Muscle of arm (tissue), 14 donors: ENCODE results near the gene TIAL1. TPM values are rescaled to one million over a fixed set of nuclear protein-coding genes. Genes with fewer than 3 reads are reported as not detected.
A peak's percentile ranks its signal among the peaks of the same experiment; 100 is the strongest.
"Not testable (repeated sequence)": the region's sequence is repeated elsewhere in the genome, so short reads cannot be mapped to it uniquely, and the experiment has no call there.

ENCODE experiments used
- DNase-seq: peaks from one replicate; pipeline ENCODE4 v3.0.0-alpha.2; 2013
- long read RNA-seq, 11 donors: transcript quantifications; one replicate each; lab custom pipeline, GENCODE V29; 2026
- polyA plus RNA-seq, 12 donors: library from polyadenylated mRNA; unstranded; fragments of 120-200 nt; gene quantifications; one replicate each; pipeline ENCODE4 v1.2.1, GENCODE V29; 2013; ENCODE audit not compliant: insufficient read length in 12 of 12

Gene TIAL1, protein sequence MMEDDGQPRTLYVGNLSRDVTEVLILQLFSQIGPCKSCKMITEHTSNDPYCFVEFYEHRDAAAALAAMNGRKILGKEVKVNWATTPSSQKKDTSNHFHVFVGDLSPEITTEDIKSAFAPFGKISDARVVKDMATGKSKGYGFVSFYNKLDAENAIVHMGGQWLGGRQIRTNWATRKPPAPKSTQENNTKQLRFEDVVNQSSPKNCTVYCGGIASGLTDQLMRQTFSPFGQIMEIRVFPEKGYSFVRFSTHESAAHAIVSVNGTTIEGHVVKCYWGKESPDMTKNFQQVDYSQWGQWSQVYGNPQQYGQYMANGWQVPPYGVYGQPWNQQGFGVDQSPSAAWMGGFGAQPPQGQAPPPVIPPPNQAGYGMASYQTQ
- polyA plus RNA-seq = 100 to 1,000 TPM in 9 of 12 donors, 10 to 100 TPM in 2, not detected in 1; 83.8 to 171 (median 125) TPM
- long read RNA-seq, donor 1, full-length matches to known transcripts = 14 of 23 reads
- long read RNA-seq, donor 1, partial matches to known transcripts = 9 of 23 reads
- long read RNA-seq, donor 1, other reads (novel, unspliced or antisense) = 0 of 23 reads
- long read RNA-seq, donor 2, full-length matches to known transcripts = 10 of 29 reads
- long read RNA-seq, donor 2, partial matches to known transcripts = 19 of 29 reads
- long read RNA-seq, donor 2, other reads (novel, unspliced or antisense) = 0 of 29 reads
- long read RNA-seq, donor 3, full-length matches to known transcripts = 6 of 6 reads
- long read RNA-seq, donor 3, partial matches to known transcripts = 0 of 6 reads
- long read RNA-seq, donor 3, other reads (novel, unspliced or antisense) = 0 of 6 reads
- long read RNA-seq, donor 4, partial matches to known transcripts = 0 of 3 reads
- long read RNA-seq, donor 4, other reads (novel, unspliced or antisense) = 0 of 3 reads
- long read RNA-seq, donor 5 = 0 reads
- long read RNA-seq, donor 6, full-length matches to known transcripts = 8 of 13 reads
- long read RNA-seq, donor 6, partial matches to known transcripts = 5 of 13 reads
- long read RNA-seq, donor 6, other reads (novel, unspliced or antisense) = 0 of 13 reads
- long read RNA-seq, donor 7, full-length matches to known transcripts = 3 of 3 reads
- long read RNA-seq, donor 7, partial matches to known transcripts = 0 of 3 reads
- long read RNA-seq, donor 7, other reads (novel, unspliced or antisense) = 0 of 3 reads
- long read RNA-seq, donor 8, full-length matches to known transcripts = 17 of 17 reads
- long read RNA-seq, donor 8, partial matches to known transcripts = 0 of 17 reads
- long read RNA-seq, donor 8, other reads (novel, unspliced or antisense) = 0 of 17 reads
- long read RNA-seq, donor 9, full-length matches to known transcripts = 8 of 19 reads
- long read RNA-seq, donor 9, partial matches to known transcripts = 11 of 19 reads
- long read RNA-seq, donor 9, other reads (novel, unspliced or antisense) = 0 of 19 reads
- long read RNA-seq, donor 10, full-length matches to known transcripts = 12 of 19 reads
- long read RNA-seq, donor 10, partial matches to known transcripts = 7 of 19 reads
- long read RNA-seq, donor 10, other reads (novel, unspliced or antisense) = 0 of 19 reads
- long read RNA-seq, donor 11, full-length matches to known transcripts = 11 of 11 reads
- long read RNA-seq, donor 11, partial matches to known transcripts = 0 of 11 reads
- long read RNA-seq, donor 11, other reads (novel, unspliced or antisense) = 0 of 11 reads

DNA sequence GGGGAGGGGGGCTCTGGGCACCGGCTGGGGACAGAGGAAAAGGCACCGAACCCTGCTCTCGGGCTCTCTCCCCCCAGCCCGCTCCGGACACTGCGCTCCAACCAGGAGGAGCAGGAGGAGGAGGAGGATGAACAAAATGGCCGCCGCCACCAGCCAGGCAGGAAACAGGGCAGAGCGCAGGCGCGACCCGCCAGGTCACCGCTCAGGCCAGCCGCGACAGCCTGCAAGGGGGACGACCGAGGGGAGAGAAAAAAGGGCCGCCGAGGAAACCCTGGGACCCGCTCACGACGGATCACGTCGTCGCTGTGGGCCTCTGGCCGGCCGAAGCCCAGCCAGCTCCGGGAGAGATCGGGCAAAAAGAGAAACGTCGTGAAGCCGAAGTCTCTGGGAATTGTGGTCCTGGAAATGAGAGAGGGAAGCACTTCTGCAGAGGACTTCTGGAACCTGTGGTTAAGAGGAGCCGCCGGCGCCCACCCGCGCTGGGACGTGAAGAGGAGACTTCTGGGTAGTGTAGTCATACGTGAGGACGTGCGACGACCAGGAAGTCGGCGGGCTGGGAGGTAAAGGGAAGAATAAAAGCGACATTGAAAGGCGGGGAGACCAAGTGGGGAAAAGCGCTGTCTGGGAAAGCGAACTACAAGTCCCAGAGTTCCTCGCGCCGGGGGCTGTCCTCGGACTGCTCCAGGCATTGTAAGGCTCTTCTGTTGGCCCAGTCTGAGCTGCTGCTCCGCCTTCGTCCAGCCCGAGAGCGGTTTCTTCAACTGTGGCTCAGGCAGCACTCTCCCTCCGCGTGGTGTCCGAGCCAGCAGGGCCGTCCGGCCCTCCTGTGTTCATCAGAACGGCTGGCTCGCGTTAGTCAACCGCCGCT, at the start of gene TIAL1:
Gene TIAL1 (minus strand): TSS at position 428 of the 868 bp plus-strand sequence. CDS start 499 bp downstream, outside the sequence.
- peak; percentile 99 for DNase-seq

DNA sequence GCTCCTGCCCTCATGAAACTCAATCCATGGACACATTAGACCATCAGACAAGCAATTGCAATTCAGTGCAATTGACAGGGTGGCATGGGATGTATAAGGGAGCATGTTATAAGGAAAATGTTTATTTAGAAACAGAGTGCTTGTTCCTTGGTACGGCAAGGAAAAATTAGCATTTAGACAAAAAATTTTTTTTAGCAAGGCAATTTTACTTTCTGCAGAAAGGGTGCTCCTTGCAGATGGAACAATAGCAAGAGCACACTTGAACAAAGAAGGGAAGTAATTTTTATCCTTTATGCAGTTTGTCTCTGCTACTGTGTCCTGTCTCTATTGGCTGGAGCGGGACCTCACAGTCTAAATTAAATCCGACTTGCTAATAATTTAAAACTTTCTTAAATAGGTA, 48.2 kb upstream of the TIAL1 start:
- DNase-seq = no peak

DNA sequence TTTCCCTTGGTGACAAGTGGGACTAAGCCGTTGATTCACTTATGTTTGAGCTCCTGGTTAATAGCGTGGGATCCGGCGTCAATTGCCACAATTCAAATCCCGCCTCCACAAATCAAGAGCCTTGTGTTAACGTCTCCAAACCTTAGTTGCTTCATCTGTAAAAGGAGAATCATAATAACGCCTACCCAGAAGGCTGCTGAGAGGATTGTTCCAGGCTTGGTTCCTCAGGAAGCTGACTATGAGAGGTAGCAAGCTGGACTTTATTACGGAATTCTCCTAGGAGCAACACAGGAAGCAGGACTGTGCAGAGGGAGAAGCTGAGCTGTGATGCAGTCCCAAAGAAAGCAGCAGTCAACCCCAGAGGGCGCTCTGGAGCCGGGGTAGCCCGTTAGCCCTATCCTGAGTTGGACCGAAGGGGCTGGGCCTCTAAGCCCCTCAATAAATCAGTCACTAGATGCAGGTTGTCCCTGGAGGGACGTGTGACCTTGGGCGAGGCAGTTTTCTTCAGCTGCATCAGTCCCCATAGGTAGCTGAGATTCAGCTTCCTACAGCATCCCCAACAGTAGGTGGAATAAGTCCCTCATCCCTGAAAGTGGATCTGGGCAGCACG, 47.5 kb upstream of the TIAL1 start:
- DNase-seq = no peak

DNA sequence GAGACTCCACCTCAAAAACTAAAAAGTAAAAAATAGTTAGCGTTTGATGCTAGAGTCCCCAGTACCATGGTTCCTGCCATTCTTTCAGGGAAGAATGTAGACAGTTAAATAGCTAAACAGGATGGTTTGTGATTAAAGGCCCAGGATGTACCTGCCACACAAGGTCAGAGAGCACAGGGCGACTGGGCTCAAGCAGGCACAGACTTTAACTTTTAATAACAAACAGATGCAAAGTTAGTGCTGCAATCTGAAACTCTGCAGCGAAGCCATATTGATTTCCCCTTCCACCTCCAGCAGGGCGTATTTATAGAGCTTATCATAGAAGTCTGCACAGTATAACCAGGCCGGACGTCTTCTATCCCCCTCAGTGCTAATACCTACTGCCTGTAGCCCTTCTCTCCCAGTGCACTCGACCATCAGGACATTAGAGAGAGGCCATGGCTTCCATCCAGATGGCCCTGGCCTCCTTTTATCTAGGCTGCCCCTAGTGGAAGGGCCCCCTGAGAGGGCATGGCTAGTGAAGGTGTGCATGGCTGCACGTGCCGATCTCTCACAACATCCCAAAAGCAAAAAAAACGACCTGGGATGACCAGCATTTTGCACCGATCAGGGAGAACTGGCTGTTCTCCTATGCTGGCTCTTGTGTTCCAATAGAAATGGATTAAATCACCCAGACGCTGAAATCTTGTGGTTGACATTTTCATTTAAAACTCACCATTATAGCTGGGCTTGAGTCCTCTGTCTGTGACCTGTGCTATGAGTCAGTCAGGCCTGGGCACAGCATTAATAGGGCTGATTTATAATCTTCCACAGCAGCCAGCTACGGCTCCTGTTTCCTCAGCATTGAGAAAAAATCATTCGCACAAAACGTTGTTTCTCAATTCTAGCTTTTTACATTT, 46.8 kb upstream of the TIAL1 start:
- no peak for DNase-seq

DNA sequence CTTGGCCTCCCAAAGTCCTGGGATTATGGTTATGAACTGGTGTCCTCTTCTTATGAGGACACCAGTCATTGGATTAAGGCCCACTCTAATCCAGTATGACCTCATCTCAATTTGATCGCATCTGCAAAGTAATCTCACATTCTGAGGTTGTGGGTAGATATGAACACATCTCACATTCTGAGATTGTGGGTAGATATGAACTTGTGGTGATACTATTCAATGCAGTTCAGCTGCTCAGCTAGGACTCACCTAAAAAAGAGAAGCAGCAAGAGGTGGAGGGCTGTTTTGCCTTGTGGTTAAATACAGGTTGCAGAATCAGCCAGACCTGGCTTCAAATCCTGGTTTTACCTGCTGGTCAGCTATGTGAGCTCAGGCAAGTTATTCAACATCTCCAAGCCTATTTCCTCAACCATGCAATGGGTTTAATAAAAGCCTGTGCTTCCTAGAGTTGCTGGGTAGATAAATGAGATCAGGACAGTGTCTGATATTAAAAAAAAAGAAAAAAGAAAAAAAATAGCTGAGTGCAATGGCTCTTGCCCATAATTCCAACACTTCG, 45.9 kb upstream of the TIAL1 start:
- DNase-seq = no peak

DNA sequence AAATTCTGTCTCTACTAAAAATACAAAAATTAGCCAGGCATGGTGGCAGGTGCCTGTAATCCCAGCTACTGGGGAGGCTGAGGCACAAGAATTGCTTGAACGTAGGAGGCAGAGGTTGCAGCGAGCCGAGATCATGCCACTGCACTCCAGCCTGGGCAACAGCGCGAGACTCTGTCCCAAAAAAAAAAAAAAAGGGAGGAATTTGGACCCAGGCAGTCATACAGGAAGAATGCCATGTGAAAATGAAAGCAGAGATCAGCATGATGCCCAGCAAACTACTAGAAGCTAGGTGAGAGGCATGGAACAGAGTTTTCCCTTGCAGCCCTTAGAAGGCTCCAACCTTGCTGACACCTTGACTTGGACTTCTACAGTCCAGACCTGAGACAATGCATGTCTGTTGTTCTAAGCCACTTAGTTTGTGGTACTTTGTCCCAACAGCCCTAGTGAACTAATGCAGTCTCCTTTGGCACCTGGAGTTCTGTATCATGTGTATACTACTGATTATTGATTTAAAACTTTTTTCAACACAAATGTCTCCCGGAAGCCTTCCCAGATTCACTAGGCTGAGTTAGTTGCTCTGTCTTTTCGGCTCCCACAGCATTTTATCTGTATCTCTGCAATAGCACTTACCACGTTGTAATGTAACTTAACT, 44.2 kb upstream of the TIAL1 start:
- no peak for DNase-seq

DNA sequence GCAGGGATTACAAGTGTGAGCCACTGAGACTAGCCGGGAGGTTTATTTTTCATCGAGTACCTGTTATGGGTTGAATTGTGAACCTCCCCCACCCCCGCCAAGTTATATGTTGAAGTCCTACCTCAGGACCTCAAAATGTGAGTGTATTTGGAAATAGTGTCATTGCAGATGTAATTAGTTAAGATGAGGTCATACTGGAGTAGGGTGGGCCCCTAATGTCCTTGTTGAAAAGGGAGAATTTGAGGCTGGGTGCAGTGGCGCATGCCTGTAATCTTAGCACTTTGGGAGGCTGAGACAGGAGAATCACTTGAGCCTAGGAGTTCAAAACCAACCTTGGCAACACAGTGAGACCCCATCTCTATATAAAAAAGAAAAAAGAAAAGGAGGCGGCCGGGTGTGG, 43.6 kb upstream of the TIAL1 start:
- DNase-seq = no peak

DNA sequence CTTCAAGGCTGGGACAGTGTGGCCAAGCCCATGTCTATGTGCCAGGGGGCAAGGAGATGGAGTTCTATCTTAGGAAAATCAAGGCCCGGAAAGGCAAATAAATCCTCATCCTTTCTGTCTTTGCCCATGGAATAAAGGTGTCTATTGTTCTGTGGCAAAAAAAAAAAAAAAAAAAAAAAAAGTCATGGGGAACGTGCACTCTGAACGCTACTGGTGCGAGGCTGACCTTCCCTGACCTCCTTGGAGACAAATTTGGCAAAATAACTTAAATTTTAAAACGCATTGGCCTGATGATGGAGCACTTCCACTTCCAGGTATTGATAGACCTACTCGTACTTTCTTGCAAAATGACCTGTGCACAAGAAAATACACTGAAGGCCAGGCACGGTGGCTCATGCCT, 42.2 kb upstream of the TIAL1 start:
- DNase-seq = no peak

DNA sequence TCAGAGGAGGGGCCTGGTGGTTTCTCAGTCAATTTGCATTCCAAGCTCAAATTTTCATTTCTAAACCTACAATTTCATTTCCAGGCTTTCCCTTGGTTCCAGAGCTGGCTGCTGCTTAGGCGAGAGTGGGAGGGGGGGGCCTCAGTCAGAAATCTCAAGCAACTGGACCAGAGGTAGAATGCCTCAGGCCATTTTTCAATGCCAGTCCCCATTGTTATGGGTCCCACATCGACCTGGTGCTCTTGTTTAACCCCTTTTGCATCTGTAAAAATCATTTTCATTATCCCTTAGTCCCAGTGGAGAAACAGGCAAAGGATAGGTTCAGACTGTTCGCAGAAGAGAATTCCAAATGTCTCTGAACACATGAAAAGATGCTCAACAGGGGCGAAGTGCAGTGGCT, 40.9 kb upstream of the TIAL1 start:
- DNase-seq = no peak

DNA sequence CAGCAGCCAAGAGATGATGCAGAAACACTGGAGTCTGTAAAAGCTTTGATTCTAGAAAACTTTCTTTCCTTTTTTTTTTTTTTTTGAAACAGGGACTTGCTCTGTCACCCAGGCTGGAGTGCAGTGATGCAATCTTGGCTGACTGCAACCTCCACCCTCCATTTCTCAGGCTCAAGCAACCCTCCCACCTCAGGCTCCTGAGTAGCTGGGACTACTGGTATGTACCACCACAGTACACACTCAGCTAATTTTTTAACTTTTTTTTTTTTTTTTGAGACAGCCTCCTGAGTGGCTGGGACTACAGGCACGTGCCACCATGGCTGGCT, 37.4 kb upstream of the TIAL1 start:
- DNase-seq = no peak

DNA sequence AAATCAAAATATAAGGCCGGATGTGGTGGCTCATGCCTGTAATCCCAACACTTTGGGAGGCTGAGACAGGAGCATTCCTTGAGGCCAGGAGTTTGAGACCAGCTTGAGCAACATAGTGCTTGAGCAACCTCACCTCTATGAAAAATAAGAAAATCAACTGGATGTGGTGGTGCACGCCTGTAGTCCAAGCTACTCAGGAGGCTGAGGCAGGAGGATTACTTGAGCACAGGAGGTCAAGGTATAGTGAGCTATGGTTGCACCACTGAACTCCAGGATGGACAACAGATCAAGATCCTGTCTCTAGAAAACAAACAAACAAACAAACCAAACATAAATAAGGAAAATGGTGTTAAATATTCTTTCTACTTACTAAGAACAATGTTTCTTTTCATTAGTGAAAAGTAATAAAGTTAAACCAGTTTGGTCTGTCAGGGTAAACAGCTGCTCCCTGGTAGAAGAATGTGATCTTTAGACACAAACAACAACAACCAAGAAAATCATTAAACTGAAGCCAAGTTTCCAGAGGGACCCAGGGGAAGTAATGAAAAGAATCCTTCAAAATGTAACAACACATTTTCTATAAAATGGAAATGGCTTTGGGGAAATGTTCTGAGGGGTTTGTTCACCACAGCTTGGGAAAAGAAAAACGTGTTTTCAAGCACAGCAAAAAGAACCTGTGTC, 36.9 kb upstream of the TIAL1 start:
- DNase-seq = peak; percentile 42

DNA sequence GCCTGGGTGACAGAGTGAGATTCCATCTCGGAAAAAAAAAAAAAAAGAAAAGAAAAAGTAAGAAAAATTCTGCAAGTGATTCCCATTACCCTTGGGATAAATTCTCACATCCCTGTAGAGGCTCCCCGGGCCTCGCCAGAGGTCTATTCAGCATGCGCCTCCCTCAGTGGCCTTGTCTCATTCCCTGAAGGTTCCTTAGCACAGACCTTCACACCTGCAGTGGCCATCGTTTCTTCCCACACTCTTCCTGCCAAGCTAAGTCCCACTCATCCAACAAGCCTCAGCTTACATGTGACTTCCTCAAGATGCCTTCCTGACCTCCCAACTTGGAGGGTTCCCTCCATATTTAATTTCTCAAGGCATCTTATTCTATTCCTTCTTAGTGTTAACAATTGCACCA, 33.5 kb upstream of the TIAL1 start:
- no peak for DNase-seq

DNA sequence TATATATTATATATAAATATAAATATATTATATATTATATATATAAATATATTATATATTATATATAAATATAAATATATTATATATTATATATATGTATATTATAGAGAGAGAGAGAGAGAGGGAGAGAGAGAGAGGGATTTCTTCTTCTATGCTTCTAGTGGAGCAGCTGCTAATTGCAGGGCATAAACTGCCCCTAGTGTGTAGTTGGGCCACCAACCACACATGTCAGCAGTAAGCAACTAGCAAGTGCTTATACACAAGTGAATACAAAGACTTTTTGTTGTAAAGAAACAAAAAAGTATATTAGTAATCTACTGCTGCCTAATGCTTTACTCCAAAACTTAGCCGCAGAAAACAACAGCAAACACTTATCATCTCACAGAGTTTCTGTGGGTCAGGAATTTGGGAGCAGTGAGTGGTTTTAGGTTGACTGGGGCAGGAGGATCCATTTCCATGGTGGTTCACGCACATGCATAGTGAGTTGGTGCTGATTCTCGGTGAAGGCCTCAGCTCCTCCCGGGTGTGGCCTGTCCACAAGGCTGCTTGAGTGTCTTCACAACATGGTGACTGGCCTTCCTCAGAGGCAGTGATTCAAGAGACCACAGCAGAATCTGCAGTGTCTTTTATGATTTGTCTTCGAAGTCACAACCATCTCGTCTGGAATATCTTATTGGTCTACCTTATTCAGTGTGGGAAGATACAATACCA, 29.0 kb upstream of the TIAL1 start:
- DNase-seq = no peak

DNA sequence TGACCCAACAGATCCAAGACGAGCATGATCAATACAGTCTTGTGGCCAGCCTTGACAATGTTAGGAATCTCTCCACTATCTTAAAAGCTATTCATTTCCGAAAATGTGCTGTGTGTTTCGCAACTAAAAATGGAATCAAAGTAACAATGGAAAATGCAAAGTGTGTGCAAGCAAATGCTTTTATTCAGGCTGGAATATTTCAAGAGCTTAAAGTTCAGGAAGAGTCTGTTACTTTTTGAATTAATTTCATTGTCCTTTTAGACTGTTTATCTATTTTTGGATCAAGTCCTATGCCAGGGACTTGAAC, 24.3 kb upstream of the TIAL1 start:
- DNase-seq = no peak

DNA sequence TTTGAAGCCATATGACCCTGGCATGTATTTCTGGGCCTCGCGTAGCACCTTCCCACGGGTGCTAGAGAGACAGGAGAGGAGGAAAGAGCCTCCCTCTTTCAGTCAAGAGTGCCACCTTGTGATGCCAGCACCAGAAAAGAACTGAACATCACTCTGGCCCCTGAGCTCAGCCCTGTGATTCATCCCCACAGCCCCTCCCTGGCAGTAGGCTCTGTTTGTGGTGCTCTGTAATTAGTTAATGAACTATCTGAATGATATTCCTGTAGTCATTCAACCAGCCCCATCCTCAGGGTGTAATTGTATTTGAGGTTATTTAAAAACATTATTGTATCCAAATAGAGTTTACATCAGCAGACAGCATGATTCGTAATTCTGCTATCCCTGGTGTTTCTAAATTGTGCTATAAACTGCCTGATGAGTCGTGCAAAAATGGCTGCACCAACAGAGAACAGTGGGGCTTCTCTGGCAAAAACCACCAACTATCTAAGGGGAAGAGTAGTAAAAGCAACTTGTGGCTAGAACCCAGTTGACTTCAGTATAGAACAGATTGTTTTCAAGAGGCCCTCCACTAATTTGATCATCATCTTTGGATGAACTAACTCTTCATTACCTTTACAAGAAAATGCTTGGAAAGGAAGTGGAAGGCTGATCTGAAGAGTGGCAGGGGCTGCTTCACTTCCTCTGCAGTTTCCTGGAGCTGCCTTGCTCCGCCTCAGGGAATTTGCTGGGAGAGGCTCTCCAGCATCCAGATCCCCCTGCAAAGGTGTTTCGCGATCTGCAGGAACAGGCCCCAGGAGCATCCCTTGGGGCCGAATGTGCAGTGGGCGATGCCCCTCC, 23.7 kb upstream of the TIAL1 start:
- DNase-seq = no peak

DNA sequence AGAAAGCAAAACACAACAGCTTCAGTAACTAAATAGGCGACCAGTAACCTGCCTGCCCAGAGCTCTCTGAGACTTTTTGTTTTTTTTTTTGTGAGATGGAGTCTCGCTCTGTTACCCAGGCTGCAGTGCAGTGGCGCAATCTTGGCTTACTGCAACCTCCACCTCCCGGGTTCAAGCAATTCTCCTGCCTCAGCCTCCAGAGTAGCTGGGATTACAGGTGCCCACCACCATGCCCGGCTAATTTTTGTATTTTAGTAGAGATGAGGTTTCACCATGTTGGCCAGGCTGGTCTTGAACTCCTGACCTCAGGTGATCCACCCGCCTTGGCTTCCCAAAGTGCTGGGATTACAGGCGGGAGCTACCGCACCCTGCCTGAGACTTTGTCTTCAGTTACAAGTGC, 23.0 kb upstream of the TIAL1 start:
- not testable (repeated sequence) for DNase-seq
